ENCODE results near the gene BCDIN3D.

DNA sequence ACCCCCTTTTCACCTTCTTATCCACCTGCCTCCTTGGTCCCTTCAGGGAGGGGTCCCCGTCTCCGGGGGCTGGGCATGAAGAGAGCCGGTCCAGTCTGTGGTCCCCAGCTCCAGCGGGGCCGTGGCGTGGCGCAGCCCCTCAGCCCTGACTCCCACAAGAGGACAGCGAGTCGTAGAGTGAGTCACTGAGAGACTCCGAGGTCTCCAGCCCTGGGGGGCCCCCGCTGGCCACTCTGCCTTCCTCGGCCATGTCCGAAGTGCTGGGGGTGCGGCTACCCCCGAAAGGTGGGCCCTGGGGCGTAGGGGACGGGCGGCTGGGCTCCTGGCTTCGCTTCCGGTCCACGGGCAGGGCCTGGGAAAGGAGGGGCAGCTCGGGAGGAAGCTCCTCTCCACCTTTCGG, 51.2 kb downstream of the BCDIN3D start:
- TF ChIP-seq CTCF (IDR thresholded peaks at IDR 0.05; ENCODE audit: low read depth, low read length) = no peak
- TF ChIP-seq POLR2A (IDR thresholded peaks at IDR 0.05; ENCODE audit: extremely low read depth, insufficient read length) = no peak
- TF ChIP-seq, protein P1, sequence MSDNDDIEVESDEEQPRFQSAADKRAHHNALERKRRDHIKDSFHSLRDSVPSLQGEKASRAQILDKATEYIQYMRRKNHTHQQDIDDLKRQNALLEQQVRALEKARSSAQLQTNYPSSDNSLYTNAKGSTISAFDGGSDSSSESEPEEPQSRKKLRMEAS (IDR thresholded peaks at IDR 0.05; ENCODE audit: low read depth, low read length) = no peak
- no peak for TF ChIP-seq MYC (IDR thresholded peaks at IDR 0.05; ENCODE audit: low read depth, low read length)

All from NB4 (cell line).